Stomach (tissue), 4 donors: ENCODE results near the gene MEIOC.

Experiments used
- EP300 ChIP-seq: sonication (generic); formaldehyde crosslinking; IDR thresholded peaks from one replicate; pipeline ENCODE4 v1.6.1; 2017; ENCODE audit warnings: antibody characterized with exemption
- POLR2AphosphoS5 ChIP-seq, 3 donors: sonication (generic); formaldehyde crosslinking; IDR thresholded peaks; one replicate each; pipeline ENCODE4 v1.6.1; 2016; ENCODE audit warnings: antibody characterized with exemption in 3 of 3
- TF ChIP-seq, protein P1 (sequence below), 7 experiments: fragments of 450-650 bp in 4 of 7; fragments of 200-600 bp in 3 of 7; sonication (generic) in 3 of 7; IDR thresholded peaks; one replicate each; pipeline ENCODE4 v1.5.1; 2016 to 2019; ENCODE audit warnings: antibody characterized with exemption in 7 of 7, control low read depth in 2 of 7, mild to moderate bottlenecking in 1 of 7

GRCh38 chr17:44693609-44694008 lies 37.3 kb downstream of the MEIOC start:
- TF ChIP-seq, protein P1, sequence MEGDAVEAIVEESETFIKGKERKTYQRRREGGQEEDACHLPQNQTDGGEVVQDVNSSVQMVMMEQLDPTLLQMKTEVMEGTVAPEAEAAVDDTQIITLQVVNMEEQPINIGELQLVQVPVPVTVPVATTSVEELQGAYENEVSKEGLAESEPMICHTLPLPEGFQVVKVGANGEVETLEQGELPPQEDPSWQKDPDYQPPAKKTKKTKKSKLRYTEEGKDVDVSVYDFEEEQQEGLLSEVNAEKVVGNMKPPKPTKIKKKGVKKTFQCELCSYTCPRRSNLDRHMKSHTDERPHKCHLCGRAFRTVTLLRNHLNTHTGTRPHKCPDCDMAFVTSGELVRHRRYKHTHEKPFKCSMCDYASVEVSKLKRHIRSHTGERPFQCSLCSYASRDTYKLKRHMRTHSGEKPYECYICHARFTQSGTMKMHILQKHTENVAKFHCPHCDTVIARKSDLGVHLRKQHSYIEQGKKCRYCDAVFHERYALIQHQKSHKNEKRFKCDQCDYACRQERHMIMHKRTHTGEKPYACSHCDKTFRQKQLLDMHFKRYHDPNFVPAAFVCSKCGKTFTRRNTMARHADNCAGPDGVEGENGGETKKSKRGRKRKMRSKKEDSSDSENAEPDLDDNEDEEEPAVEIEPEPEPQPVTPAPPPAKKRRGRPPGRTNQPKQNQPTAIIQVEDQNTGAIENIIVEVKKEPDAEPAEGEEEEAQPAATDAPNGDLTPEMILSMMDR (IDR thresholded peaks at IDR 0.05), result no peak
- TF ChIP-seq EP300 (no peak), POLR2AphosphoS5 (IDR thresholded peaks at IDR 0.05) (no peak)
